Upper lobe of left lung (tissue), 4 donors: Measurements from ENCODE around the gene LRRC8E.

ENCODE experiments used
- EP300 ChIP-seq, 4 donors: sonication (generic); formaldehyde crosslinking; IDR thresholded peaks; one replicate each; pipeline ENCODE4 v1.5.1; 2017; ENCODE audit warnings: antibody characterized with exemption in 4 of 4, control low read depth in 2 of 4
- TF ChIP-seq, protein P1 (sequence below), 6 experiments: fragments of 450-650 bp in 4 of 6; fragments of 200-600 bp in 2 of 6; sonication (generic) in 2 of 6; IDR thresholded peaks; one replicate each; pipeline ENCODE4 v1.5.1; 2016 to 2019; ENCODE audit warnings: antibody characterized with exemption in 6 of 6

DNA sequence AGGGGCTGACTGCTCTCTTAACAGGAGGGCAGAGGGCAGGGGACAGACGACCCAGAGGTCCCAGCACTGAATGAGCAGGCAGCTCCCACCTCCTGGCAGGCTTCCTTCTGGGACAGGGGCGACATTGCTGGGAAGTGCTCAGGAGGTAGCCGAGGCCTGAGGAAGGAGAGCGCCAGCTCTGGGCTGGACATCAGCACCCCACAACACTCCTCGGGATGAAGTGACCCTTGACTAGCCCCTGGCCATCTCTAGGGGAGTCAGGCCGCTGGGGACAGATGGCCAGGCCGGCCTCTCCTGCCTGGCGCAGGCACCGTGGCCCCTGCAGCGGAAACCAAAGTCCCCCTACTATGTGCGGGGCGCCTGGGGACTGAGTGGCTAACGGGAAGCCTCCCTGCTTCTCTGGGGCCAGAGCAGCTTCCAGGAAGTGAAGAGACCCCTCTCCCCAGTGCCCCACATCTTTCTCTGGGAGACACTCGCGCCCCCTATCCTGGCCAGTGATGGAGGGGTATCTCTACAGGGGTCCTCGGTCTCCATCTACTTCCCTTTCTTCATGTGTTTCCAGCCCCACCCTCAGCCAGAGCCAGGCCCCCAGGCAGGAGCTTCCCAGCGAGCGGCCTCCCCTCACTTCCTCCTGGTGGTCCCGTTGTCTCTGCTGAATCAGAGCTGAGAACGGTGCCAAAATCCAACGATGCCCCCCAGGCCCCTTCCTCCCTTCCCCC lies 24.2 kb upstream of the LRRC8E start:
- no peak for TF ChIP-seq EP300 (IDR thresholded peaks at IDR 0.05)
- TF ChIP-seq, protein P1, sequence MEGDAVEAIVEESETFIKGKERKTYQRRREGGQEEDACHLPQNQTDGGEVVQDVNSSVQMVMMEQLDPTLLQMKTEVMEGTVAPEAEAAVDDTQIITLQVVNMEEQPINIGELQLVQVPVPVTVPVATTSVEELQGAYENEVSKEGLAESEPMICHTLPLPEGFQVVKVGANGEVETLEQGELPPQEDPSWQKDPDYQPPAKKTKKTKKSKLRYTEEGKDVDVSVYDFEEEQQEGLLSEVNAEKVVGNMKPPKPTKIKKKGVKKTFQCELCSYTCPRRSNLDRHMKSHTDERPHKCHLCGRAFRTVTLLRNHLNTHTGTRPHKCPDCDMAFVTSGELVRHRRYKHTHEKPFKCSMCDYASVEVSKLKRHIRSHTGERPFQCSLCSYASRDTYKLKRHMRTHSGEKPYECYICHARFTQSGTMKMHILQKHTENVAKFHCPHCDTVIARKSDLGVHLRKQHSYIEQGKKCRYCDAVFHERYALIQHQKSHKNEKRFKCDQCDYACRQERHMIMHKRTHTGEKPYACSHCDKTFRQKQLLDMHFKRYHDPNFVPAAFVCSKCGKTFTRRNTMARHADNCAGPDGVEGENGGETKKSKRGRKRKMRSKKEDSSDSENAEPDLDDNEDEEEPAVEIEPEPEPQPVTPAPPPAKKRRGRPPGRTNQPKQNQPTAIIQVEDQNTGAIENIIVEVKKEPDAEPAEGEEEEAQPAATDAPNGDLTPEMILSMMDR (IDR thresholded peaks at IDR 0.05): no peak
